Neural progenitor cell (in vitro differentiated cells): ENCODE data around the gene IL21R. TPM values are rescaled to one million over a fixed set of nuclear protein-coding genes. Genes with fewer than 3 reads are reported as not detected.

ENCODE experiments used
- DNase-seq: peaks from one replicate; pipeline ENCODE4 v3.0.0-alpha.2; 2016; ENCODE audit warnings: low spot score
- H2AFZ ChIP-seq: fragments of 200-600 bp; sonication (generic); replicated peaks from 2 replicates; pipeline ENCODE4 v1.6.1; 2016; ENCODE audit warnings: antibody characterized with exemption
- H3F3A ChIP-seq: fragments of 200-600 bp; sonication (generic); 2 replicates; pipeline ENCODE4 v1.6.1; 2016; ENCODE audit warnings: antibody characterized with exemption, low read depth
- H3K27ac ChIP-seq: fragments of 200-600 bp; sonication (generic); 2 replicates; pipeline ENCODE4 v1.5.1; 2016; ENCODE audit warnings: mild to moderate bottlenecking
- H3K27me3 ChIP-seq: fragments of 200-600 bp; sonication (generic); 2 replicates; pipeline ENCODE4 v1.6.1; 2016; ENCODE audit warnings: mild to moderate bottlenecking, moderate library complexity
- H3K36me3 ChIP-seq: fragments of 200-600 bp; sonication (generic); 2 replicates; pipeline ENCODE4 v1.5.1; 2016
- H3K4me1 ChIP-seq: fragments of 200-600 bp; sonication (generic); 2 replicates; pipeline ENCODE4 v1.6.1; 2016; ENCODE audit warnings: mixed run types
- H3K4me2 ChIP-seq: fragments of 200-600 bp; sonication (generic); 2 replicates; pipeline ENCODE4 v1.6.1; 2016
- H3K4me3 ChIP-seq: fragments of 200-600 bp; sonication (generic); 2 replicates; pipeline ENCODE4 v1.5.1; 2016
- H3K79me2 ChIP-seq: fragments of 200-600 bp; sonication (generic); 2 replicates; pipeline ENCODE4 v1.6.1; 2016; ENCODE audit warnings: low read depth
- H3K9ac ChIP-seq: fragments of 200-600 bp; sonication (generic); 2 replicates; pipeline ENCODE4 v1.6.1; 2016
- H3K9me3 ChIP-seq: fragments of 200-600 bp; sonication (generic); 2 replicates; pipeline ENCODE4 v1.5.1; 2016; ENCODE audit warnings: low read depth
- H4K20me1 ChIP-seq: fragments of 200-600 bp; sonication (generic); 2 replicates; pipeline ENCODE4 v1.6.1; 2016; ENCODE audit warnings: low read depth
- H3K27ac Mint-ChIP-seq: 3 replicates; pipeline ENCODE4 v1.8.0; 2021; ENCODE audit warnings: mixed read lengths
- H3K27me3 Mint-ChIP-seq: 2 replicates; pipeline ENCODE4 v1.8.0; 2022; ENCODE audit warnings: low read depth, mild to moderate bottlenecking, inconsistent platforms, moderate library complexity, mixed read lengths; ENCODE audit not compliant: insufficient read depth
- H3K36me3 Mint-ChIP-seq: 3 replicates; pipeline ENCODE4 v1.8.0; 2021; ENCODE audit warnings: mixed read lengths
- H3K4me1 Mint-ChIP-seq: 3 replicates; pipeline ENCODE4 v1.8.0; 2021; ENCODE audit warnings: mixed read lengths
- H3K4me3 Mint-ChIP-seq: 3 replicates; pipeline ENCODE4 v1.8.0; 2021; ENCODE audit warnings: mild to moderate bottlenecking, moderate library complexity, mixed read lengths
- H3K9me3 Mint-ChIP-seq: 3 replicates; pipeline ENCODE4 v1.8.0; 2020; ENCODE audit warnings: mixed read lengths
- EZH2 ChIP-seq: fragments of 200-600 bp; sonication (generic); IDR thresholded peaks from 2 replicates; pipeline ENCODE4 v1.6.1; 2017; ENCODE audit warnings: antibody characterized with exemption, mild to moderate bottlenecking, moderate library complexity
- EZH2phosphoT487 ChIP-seq: fragments of 200-600 bp; sonication (generic); IDR thresholded peaks from 2 replicates; pipeline ENCODE4 v1.6.1; 2017; ENCODE audit warnings: antibody characterized with exemption
- total RNA-seq: library from RNA; depleted of rRNA; stranded (reverse); fragments of >200 nt; gene quantifications from 2 replicates; pipeline ENCODE4 v1.2.3, GENCODE V29; 2015; ENCODE audit warnings: low replicate concordance
- TF ChIP-seq, protein P1 (sequence below): fragments of 200-600 bp; sonication (generic); IDR thresholded peaks from 2 replicates; pipeline ENCODE4 v1.5.1; 2017; ENCODE audit warnings: antibody characterized with exemption, mild to moderate bottlenecking

Gene IL21R
- total RNA-seq, 1 donor from 2014 or later: not detected

DNA sequence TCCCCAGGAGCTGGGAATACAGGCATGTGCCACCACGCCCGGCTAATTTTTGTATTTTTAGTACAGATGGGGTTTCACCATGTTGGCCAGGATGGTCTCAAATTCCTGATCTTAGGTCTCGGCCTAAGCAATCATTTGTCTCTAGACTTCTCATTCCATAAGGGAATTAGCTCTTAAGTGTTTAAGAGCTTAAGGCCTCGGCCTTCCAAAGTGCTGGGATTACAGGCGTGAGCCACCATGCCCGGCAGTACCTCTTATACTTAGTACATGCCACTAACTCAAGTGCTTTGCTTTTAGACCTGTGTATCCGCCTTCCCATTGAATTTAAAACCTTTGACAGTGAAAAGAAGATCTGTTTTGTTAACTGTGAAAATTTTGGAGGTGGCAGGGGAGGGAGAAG is 16.6 kb upstream of the IL21R start:
- Histone ChIP-seq H3K9me3 (no peaks in the 10 kb centered on the region), H3K4me1 (no peaks in the 10 kb centered on the region), H3F3A (no peaks in the 10 kb centered on the region), H4K20me1 (no peaks in the 10 kb centered on the region), H3K4me2 (no peak overlapping the region), H3K36me3 (no peaks in the 10 kb centered on the region), H2AFZ (no peak overlapping the region), H3K79me2 (no peaks in the 10 kb centered on the region), H3K4me3 (no peak overlapping the region), H3K27ac (no peak overlapping the region), H3K9ac (no peak overlapping the region), H3K27me3 (no peaks in the 10 kb centered on the region)
- H3K4me1 Mint-ChIP-seq: no peaks in the 10 kb centered on the region
- no peak for DNase-seq
- H3K27me3 Mint-ChIP-seq: peaks cover 6% of the 10 kb centered on the region
- no peak for TF ChIP-seq EZH2phosphoT487
- TF ChIP-seq EZH2: no peak
- TF ChIP-seq, protein P1, sequence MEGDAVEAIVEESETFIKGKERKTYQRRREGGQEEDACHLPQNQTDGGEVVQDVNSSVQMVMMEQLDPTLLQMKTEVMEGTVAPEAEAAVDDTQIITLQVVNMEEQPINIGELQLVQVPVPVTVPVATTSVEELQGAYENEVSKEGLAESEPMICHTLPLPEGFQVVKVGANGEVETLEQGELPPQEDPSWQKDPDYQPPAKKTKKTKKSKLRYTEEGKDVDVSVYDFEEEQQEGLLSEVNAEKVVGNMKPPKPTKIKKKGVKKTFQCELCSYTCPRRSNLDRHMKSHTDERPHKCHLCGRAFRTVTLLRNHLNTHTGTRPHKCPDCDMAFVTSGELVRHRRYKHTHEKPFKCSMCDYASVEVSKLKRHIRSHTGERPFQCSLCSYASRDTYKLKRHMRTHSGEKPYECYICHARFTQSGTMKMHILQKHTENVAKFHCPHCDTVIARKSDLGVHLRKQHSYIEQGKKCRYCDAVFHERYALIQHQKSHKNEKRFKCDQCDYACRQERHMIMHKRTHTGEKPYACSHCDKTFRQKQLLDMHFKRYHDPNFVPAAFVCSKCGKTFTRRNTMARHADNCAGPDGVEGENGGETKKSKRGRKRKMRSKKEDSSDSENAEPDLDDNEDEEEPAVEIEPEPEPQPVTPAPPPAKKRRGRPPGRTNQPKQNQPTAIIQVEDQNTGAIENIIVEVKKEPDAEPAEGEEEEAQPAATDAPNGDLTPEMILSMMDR: no peak
- no peak overlapping the region for H3K4me3 Mint-ChIP-seq
- no peak overlapping the region for H3K27ac Mint-ChIP-seq
- H3K9me3 Mint-ChIP-seq: peaks cover 9% of the 10 kb centered on the region
- H3K36me3 Mint-ChIP-seq: peaks cover 1% of the 10 kb centered on the region

DNA sequence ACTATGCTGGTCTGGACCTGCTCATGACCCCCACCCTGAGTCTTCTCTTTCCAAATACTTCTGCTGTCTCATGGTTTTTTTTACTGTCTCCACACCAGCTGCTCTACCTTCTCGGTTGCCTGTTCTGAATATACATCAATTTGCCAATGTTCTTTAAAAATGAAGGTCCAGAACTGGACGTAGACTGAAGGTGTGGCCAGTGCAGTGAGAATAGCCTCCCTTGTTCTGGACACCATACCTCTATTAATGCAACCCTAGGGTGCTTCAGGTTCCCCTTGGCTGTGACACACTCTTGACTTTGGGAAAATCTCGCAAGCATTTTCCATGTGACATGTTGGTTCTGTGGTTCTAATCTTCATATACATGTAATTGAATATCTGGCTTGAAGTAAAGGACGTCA is 15.3 kb upstream of the IL21R start:
- Histone ChIP-seq H3K9me3 (no peaks in the 10 kb centered on the region), H3K27me3 (no peaks in the 10 kb centered on the region), H3F3A (no peaks in the 10 kb centered on the region), H3K9ac (no peak overlapping the region), H3K36me3 (no peaks in the 10 kb centered on the region), H3K4me2 (no peak overlapping the region), H4K20me1 (no peaks in the 10 kb centered on the region), H3K4me3 (no peak overlapping the region), H3K27ac (no peak overlapping the region), H3K79me2 (no peaks in the 10 kb centered on the region), H2AFZ (no peak overlapping the region), H3K4me1 (no peaks in the 10 kb centered on the region)
- Mint-ChIP-seq H3K27ac (no peak overlapping the region), H3K4me1 (no peaks in the 10 kb centered on the region), H3K36me3 (peaks cover 1% of the 10 kb centered on the region), H3K27me3 (peaks cover 6% of the 10 kb centered on the region), H3K4me3 (no peak overlapping the region), H3K9me3 (peaks cover 11% of the 10 kb centered on the region)
- no peak for DNase-seq
- TF ChIP-seq, protein P1: no peak
- no peak for TF ChIP-seq EZH2phosphoT487
- TF ChIP-seq EZH2: no peak

DNA sequence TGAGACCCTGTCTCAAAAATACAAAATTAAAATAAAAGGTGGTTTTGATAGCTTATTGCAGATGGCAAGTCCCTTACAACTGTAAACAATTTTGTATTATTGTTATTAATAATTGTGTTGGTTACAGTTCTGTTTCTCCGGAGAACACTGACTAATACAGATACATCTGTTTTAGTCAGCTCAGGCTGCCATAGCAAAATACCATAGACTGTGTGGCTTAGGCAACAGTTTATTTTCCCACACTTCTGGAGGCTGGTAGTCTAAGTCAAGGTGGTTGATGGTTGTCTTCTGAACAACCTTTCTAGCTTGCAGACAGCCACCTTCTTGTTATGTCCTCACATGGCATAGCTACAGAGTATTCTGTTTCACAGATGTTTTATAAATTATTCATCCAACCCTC is 14.2 kb upstream of the IL21R start:
- H3K27me3 Mint-ChIP-seq: peaks cover 4% of the 10 kb centered on the region
- H3K4me1 ChIP-seq: no peaks in the 10 kb centered on the region
- no peak overlapping the region for H3K4me2 ChIP-seq
- DNase-seq: no peak
- H3F3A ChIP-seq: no peaks in the 10 kb centered on the region
- H3K9me3 ChIP-seq: no peaks in the 10 kb centered on the region
- no peaks in the 10 kb centered on the region for H3K27me3 ChIP-seq
- H3K4me3 Mint-ChIP-seq: no peak overlapping the region
- H2AFZ ChIP-seq: no peak overlapping the region
- H4K20me1 ChIP-seq: no peaks in the 10 kb centered on the region
- H3K9me3 Mint-ChIP-seq: peaks cover 13% of the 10 kb centered on the region
- TF ChIP-seq EZH2 (no peak), EZH2phosphoT487 (no peak)
- TF ChIP-seq, protein P1: no peak
- no peaks in the 10 kb centered on the region for H3K36me3 Mint-ChIP-seq
- H3K9ac ChIP-seq: no peak overlapping the region
- no peaks in the 10 kb centered on the region for H3K79me2 ChIP-seq
- no peaks in the 10 kb centered on the region for H3K36me3 ChIP-seq
- no peak overlapping the region for H3K27ac ChIP-seq
- no peaks in the 10 kb centered on the region for H3K4me1 Mint-ChIP-seq
- H3K27ac Mint-ChIP-seq: no peak overlapping the region
- no peak overlapping the region for H3K4me3 ChIP-seq
